ENCODE data around the gene PIGR. TPM values are rescaled to one million over a fixed set of nuclear protein-coding genes. Genes with fewer than 3 reads are reported as not detected.

PIGR gene
- total and polyA plus RNA-seq, 4 donors = 0.03 to 0.33 (median 0.10) TPM; not detected in 1

- no peak for DNase-seq (ENCODE audit: low read depth in 4 of 6, low spot score in 6 of 6)
- peaks cover 8% of the 10 kb centered on the region for H3K4me1 ChIP-seq (ENCODE audit: control insufficient read depth, insufficient read depth, low read length)
- H3K36me3 ChIP-seq (ENCODE audit: control insufficient read depth, insufficient read depth, low read length) = no peaks in the 10 kb centered on the region
- no peak overlapping the region for H3K4me3 ChIP-seq (ENCODE audit: low read depth, low read length)
- H3K27me3 ChIP-seq (ENCODE audit: control insufficient read depth, insufficient read depth, low read length) = no peaks in the 10 kb centered on the region
- no CpG with 5 or more reads among the region's 4 CpGs for WGBS (ENCODE audit: insufficient coverage)
- H3K9me3 ChIP-seq (ENCODE audit: control insufficient read depth, insufficient read depth, low read length) = no peaks in the 10 kb centered on the region
- H3K27ac ChIP-seq (ENCODE audit: low read depth, low read length) = no peak overlapping the region
Observed at GRCh38 chr1:206952171-206952570, 5.9 kb upstream of the PIGR start.

GRCh38 chr1:206951318-206952100 is 5.2 kb upstream of the PIGR start:
- Histone ChIP-seq H3K4me1 (ENCODE audit: control insufficient read depth, insufficient read depth, low read length) (peaks cover 8% of the 10 kb centered on the region), H3K4me3 (ENCODE audit: low read depth, low read length) (no peak overlapping the region), H3K9me3 (ENCODE audit: control insufficient read depth, insufficient read depth, low read length) (no peaks in the 10 kb centered on the region), H3K27me3 (ENCODE audit: control insufficient read depth, insufficient read depth, low read length) (no peaks in the 10 kb centered on the region), H3K27ac (ENCODE audit: low read depth, low read length) (no peak overlapping the region), H3K36me3 (ENCODE audit: control insufficient read depth, insufficient read depth, low read length) (no peaks in the 10 kb centered on the region)
- DNase-seq (ENCODE audit: low read depth in 4 of 6, low spot score in 6 of 6) = no peak
- 80% methylated on average over 1 of the region's 4 CpGs for WGBS (ENCODE audit: insufficient coverage)

- Histone ChIP-seq H3K4me1 (ENCODE audit: control insufficient read depth, insufficient read depth, low read length) (peaks cover 3% of the 10 kb centered on the region), H3K9me3 (ENCODE audit: control insufficient read depth, insufficient read depth, low read length) (no peaks in the 10 kb centered on the region), H3K27me3 (ENCODE audit: control insufficient read depth, insufficient read depth, low read length) (no peaks in the 10 kb centered on the region), H3K36me3 (ENCODE audit: control insufficient read depth, insufficient read depth, low read length) (no peaks in the 10 kb centered on the region), H3K4me3 (ENCODE audit: low read depth, low read length) (no peak overlapping the region), H3K27ac (ENCODE audit: low read depth, low read length) (no peak overlapping the region)
- 94% methylated on average over 3 of the region's 5 CpGs for WGBS (ENCODE audit: insufficient coverage)
- no peak for DNase-seq (ENCODE audit: low read depth in 4 of 6, low spot score in 6 of 6)
Observed at GRCh38 chr1:206949641-206950040, 3.4 kb upstream of the PIGR start.

DNA sequence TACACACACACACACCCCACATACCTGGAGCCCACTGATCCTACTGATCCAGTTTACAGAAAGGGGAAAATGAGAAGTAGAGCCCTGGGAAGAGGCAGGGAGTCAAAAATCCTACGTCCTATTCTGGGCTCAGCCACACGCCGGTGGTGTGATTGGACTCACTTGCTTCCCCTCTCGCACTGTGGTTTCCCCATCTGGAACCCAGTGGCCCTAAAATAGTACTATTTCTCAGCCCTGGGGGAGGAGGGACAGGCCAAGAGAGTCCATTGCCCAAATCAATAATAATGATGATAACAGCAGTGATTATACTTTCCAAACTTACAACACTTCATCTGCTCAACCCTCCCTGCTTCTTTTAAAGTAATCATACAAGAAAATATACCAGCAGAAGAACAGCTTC is 2.9 kb upstream of the PIGR start:
- Histone ChIP-seq H3K27me3 (ENCODE audit: control insufficient read depth, insufficient read depth, low read length) (no peaks in the 10 kb centered on the region), H3K4me1 (ENCODE audit: control insufficient read depth, insufficient read depth, low read length) (peaks cover 3% of the 10 kb centered on the region), H3K27ac (ENCODE audit: low read depth, low read length) (no peak overlapping the region), H3K4me3 (ENCODE audit: low read depth, low read length) (no peak overlapping the region), H3K36me3 (ENCODE audit: control insufficient read depth, insufficient read depth, low read length) (no peaks in the 10 kb centered on the region), H3K9me3 (ENCODE audit: control insufficient read depth, insufficient read depth, low read length) (no peaks in the 10 kb centered on the region)
- whole genome bisulfite sequencing (ENCODE audit: insufficient coverage) = no CpG with 5 or more reads among the region's 4 CpGs
- no peak for DNase-seq (ENCODE audit: low read depth in 4 of 6, low spot score in 6 of 6)

GRCh38 chr1:206947255-206947654 is 989 bp upstream of the PIGR start:
- no peak overlapping the region for H3K27ac ChIP-seq (ENCODE audit: low read depth, low read length)
- no peaks in the 10 kb centered on the region for H3K9me3 ChIP-seq (ENCODE audit: control insufficient read depth, insufficient read depth, low read length)
- no peaks in the 10 kb centered on the region for H3K27me3 ChIP-seq (ENCODE audit: control insufficient read depth, insufficient read depth, low read length)
- DNase-seq (ENCODE audit: low read depth in 4 of 6, low spot score in 6 of 6) = no peak
- 86% methylated on average over 3 of the region's 3 CpGs for WGBS (ENCODE audit: insufficient coverage)
- H3K4me3 ChIP-seq (ENCODE audit: low read depth, low read length) = no peak overlapping the region
- H3K4me1 ChIP-seq (ENCODE audit: control insufficient read depth, insufficient read depth, low read length) = no peaks in the 10 kb centered on the region
- no peaks in the 10 kb centered on the region for H3K36me3 ChIP-seq (ENCODE audit: control insufficient read depth, insufficient read depth, low read length)

- DNase-seq (ENCODE audit: low read depth in 4 of 6, low spot score in 6 of 6) = no peak
- Histone ChIP-seq H3K9me3 (ENCODE audit: control insufficient read depth, insufficient read depth, low read length) (no peaks in the 10 kb centered on the region), H3K4me1 (ENCODE audit: control insufficient read depth, insufficient read depth, low read length) (no peaks in the 10 kb centered on the region), H3K27me3 (ENCODE audit: control insufficient read depth, insufficient read depth, low read length) (no peaks in the 10 kb centered on the region), H3K36me3 (ENCODE audit: control insufficient read depth, insufficient read depth, low read length) (no peaks in the 10 kb centered on the region), H3K4me3 (ENCODE audit: low read depth, low read length) (no peak overlapping the region), H3K27ac (ENCODE audit: low read depth, low read length) (no peak overlapping the region)
- WGBS (ENCODE audit: insufficient coverage) = no CpG with 5 or more reads among the region's 4 CpGs
Observed at GRCh38 chr1:206945779-206946178, 487 bp downstream of the PIGR start.

DNA sequence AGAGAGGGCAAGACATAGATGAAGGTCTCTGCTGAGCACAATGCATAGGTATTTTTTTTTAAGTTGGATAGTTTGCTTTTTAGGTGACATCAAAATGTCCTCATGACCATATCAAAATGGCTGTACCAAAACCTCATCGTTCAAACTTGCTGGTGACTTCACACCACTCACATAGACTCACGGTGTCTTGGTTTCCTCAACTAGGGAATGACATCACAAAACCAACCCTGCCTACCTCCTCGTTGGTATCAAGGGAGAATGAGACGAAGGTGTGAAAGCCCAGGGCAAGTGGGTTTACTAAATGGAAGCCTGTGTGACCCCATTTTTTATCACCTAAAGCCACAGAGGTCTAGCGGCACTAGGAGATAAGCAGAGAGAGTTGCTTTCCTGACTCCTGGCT is 1.6 kb downstream of the PIGR start:
- no peaks in the 10 kb centered on the region for H3K27me3 ChIP-seq (ENCODE audit: control insufficient read depth, insufficient read depth, low read length)
- H3K9me3 ChIP-seq (ENCODE audit: control insufficient read depth, insufficient read depth, low read length) = no peaks in the 10 kb centered on the region
- H3K4me3 ChIP-seq (ENCODE audit: low read depth, low read length) = no peak overlapping the region
- no CpG with 5 or more reads among the region's 5 CpGs for WGBS (ENCODE audit: insufficient coverage)
- no peak overlapping the region for H3K27ac ChIP-seq (ENCODE audit: low read depth, low read length)
- DNase-seq (ENCODE audit: low read depth in 4 of 6, low spot score in 6 of 6) = no peak
- no peaks in the 10 kb centered on the region for H3K4me1 ChIP-seq (ENCODE audit: control insufficient read depth, insufficient read depth, low read length)
- no peaks in the 10 kb centered on the region for H3K36me3 ChIP-seq (ENCODE audit: control insufficient read depth, insufficient read depth, low read length)

DNA sequence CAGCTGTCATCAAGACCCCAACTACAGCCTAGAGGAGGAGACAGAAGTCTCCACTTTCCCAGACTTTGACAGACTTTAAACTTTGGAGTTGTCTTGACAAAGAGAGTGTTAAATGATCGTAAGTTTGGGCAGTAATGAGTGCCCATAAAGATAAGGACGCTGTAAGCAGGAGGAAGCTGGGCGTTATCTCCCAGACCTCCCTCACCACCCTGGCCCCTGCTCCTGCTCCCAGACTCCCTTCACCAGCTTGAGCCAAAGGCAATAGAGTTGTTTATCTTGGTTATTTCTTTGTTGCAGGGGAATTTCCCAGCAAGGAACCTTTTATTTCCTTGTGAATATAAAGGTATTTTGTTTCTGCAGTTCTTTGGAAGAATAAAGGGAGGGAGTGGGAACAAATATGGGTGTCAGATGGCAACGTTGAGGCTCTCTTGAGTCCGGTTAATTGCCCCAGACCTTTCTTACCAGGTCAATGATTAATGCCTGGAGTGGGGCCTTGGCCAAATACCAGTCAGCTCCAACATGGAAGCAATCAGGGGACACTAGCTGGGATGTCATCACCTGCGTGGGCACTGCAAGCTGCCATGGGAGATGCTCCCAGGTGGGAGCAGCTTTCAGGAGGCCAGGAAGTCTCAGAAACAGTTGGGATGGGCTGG is 4.4 kb downstream of the PIGR start:
- no peak for DNase-seq (ENCODE audit: low read depth in 4 of 6, low spot score in 6 of 6)
- Histone ChIP-seq H3K4me3 (ENCODE audit: low read depth, low read length) (no peak overlapping the region), H3K36me3 (ENCODE audit: control insufficient read depth, insufficient read depth, low read length) (no peaks in the 10 kb centered on the region), H3K27ac (ENCODE audit: low read depth, low read length) (no peak overlapping the region), H3K9me3 (ENCODE audit: control insufficient read depth, insufficient read depth, low read length) (no peaks in the 10 kb centered on the region), H3K27me3 (ENCODE audit: control insufficient read depth, insufficient read depth, low read length) (no peaks in the 10 kb centered on the region), H3K4me1 (ENCODE audit: control insufficient read depth, insufficient read depth, low read length) (no peaks in the 10 kb centered on the region)
- WGBS (ENCODE audit: insufficient coverage) = 42% methylated on average over 3 of the region's 6 CpGs

DNA sequence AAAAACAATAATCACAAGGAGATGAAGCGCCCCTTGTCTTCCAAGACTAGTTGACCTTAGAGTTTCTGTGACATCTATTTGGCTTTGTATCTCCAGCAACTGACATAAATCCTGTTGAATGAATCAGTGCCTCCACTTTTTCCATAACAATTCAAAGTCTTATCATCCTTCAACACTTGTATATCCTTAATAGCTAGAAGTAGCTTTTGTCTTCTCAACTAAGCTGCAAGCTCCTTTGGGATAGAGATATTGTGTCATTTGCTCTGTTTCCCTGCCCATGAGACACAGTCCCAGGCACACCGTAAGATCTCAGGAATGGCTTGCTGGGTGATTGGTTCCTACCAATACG is 5.7 kb downstream of the PIGR start:
- H3K4me1 ChIP-seq (ENCODE audit: control insufficient read depth, insufficient read depth, low read length) = no peaks in the 10 kb centered on the region
- no peaks in the 10 kb centered on the region for H3K36me3 ChIP-seq (ENCODE audit: control insufficient read depth, insufficient read depth, low read length)
- H3K9me3 ChIP-seq (ENCODE audit: control insufficient read depth, insufficient read depth, low read length) = no peaks in the 10 kb centered on the region
- H3K27ac ChIP-seq (ENCODE audit: low read depth, low read length) = no peak overlapping the region
- WGBS (ENCODE audit: insufficient coverage) = 100% methylated on average over 1 of the region's 3 CpGs
- H3K4me3 ChIP-seq (ENCODE audit: low read depth, low read length) = no peak overlapping the region
- H3K27me3 ChIP-seq (ENCODE audit: control insufficient read depth, insufficient read depth, low read length) = no peaks in the 10 kb centered on the region
- no peak for DNase-seq (ENCODE audit: low read depth in 4 of 6, low spot score in 6 of 6)

Data from spinal cord (tissue), 10 donors.